Measurements from ENCODE around the gene MIB2. TPM values are rescaled to one million over a fixed set of nuclear protein-coding genes. Genes with fewer than 3 reads are reported as not detected.

Gene MIB2
- polyA plus RNA-seq, 1 donor from 2014 or later = 106 TPM

DNA sequence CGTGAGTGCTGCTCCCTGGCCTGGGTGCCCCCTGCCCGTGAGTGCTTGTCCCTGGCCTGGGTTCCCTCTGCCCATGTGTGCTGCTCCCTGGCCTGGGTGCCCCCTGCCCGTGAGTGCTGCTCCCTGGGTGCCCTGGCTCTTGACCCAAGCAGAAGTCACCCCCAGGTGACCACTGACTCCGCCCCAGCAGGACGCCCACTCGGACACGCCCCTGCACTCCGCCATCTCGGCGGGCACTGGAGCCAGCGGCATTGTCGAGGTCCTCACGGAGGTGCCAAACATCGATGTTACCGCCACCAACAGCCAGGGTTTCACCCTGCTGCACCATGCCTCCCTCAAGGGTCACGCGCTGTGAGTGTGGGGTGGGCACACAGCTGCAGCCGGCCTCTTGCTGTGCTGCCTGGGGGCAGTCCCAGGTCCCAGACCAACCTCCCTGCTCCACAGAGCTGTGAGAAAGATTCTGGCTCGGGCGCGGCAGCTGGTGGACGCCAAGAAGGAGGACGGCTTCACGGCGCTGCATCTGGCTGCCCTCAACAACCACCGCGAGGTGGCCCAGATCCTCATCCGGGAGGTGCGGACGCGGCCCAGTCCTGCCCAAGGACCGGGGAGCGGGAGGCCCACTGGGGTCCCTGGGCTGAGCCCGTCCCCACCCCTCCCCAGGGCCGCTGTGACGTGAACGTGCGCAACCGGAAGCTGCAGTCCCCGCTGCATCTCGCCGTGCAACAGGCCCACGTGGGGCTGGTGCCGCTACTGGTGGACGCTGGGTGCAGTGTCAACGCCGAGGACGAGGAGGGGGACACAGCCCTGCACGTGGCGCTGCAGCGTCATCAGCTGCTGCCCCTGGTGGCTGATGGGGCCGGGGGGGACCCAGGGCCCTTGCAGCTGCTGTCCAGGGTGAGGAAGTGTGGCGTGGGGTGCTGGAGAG, 12.8 kb downstream of the MIB2 start:
- H2AFZ ChIP-seq (ENCODE audit: low read depth, low read length) = no peak overlapping the region
- no peak overlapping the region for H3K27ac ChIP-seq (ENCODE audit: low read length)
- no peak overlapping the region for H3K4me3 ChIP-seq (ENCODE audit: low read length)
- H3K36me3 ChIP-seq (ENCODE audit: insufficient read depth, low read length) = peaks cover 3% of the 10 kb centered on the region
- H3K79me2 ChIP-seq (replicated peaks; ENCODE audit: insufficient read depth, low read length) = no peaks in the 10 kb centered on the region
- no peak overlapping the region for H3K9ac ChIP-seq (ENCODE audit: low read length)
- no peaks in the 10 kb centered on the region for H3K9me3 ChIP-seq (ENCODE audit: low read length)
- H3K4me2 ChIP-seq (ENCODE audit: low read length) = no peak overlapping the region
- H3K9me2 ChIP-seq (ENCODE audit: insufficient read depth, low read length) = no peaks in the 10 kb centered on the region
- H3K27me3 ChIP-seq (ENCODE audit: insufficient read depth, low read depth, low read length) = peaks cover 13% of the 10 kb centered on the region
- no peaks in the 10 kb centered on the region for H4K20me1 ChIP-seq (ENCODE audit: insufficient read depth)
- no peak for TF ChIP-seq SMC3 (conservative IDR thresholded peaks at IDR 0.05; ENCODE audit: poor library complexity)
- no peak for TF ChIP-seq MXI1 (conservative IDR thresholded peaks at IDR 0.05; ENCODE audit: poor library complexity, severe bottlenecking)
- H3F3A ChIP-seq (ENCODE audit: insufficient read depth, low read length, poor library complexity, severe bottlenecking) = no peaks in the 10 kb centered on the region

DNA sequence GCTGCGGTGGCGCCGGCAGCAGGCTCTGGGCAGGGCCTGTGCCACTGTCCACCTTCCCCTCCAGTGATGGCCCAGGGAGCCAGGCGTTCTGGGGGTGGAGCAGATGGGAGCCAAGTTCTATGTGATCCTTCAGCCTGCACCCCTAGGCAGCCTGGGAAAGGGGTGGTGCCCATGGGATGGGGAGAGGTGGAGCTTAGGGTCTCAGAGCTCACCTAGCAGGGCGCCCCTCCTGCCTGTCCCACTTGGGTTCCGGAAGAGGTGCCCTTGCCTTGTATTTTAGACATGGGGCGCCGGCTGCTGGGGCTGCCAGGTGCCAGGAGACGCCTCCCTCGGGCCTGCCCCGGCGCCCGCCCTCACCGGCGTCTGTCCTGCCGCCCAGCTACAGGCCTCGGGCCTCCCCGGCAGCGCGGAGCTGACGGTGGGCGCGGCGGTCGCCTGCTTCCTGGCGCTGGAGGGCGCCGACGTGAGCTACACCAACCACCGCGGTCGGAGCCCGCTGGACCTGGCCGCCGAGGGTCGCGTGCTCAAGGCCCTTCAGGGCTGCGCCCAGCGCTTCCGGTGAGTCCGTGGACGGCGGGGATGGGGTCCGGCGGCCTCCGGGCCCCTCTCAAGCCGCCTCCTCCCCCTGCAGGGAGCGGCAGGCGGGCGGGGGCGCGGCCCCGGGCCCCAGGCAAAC, 13.6 kb downstream of the MIB2 start:
- Histone ChIP-seq H4K20me1 (ENCODE audit: insufficient read depth) (no peaks in the 10 kb centered on the region), H3K4me2 (ENCODE audit: low read length) (no peak overlapping the region), H3K9me3 (ENCODE audit: low read length) (no peaks in the 10 kb centered on the region), H3K9ac (ENCODE audit: low read length) (no peak overlapping the region), H3K36me3 (ENCODE audit: insufficient read depth, low read length) (peaks cover 3% of the 10 kb centered on the region), H2AFZ (ENCODE audit: low read depth, low read length) (no peak overlapping the region), H3K79me2 (replicated peaks; ENCODE audit: insufficient read depth, low read length) (no peaks in the 10 kb centered on the region), H3K9me2 (ENCODE audit: insufficient read depth, low read length) (no peaks in the 10 kb centered on the region), H3K4me3 (ENCODE audit: low read length) (no peak overlapping the region), H3F3A (ENCODE audit: insufficient read depth, low read length, poor library complexity, severe bottlenecking) (no peaks in the 10 kb centered on the region), H3K27ac (ENCODE audit: low read length) (no peak overlapping the region), H3K27me3 (ENCODE audit: insufficient read depth, low read depth, low read length) (peaks cover 13% of the 10 kb centered on the region)
- TF ChIP-seq POLR2AphosphoS5 (IDR thresholded peaks at IDR 0.05) (no peak), REST (IDR thresholded peaks at IDR 0.05; ENCODE audit: borderline replicate concordance) (no peak), SMC3 (conservative IDR thresholded peaks at IDR 0.05; ENCODE audit: poor library complexity) (no peak), TAF1 (IDR thresholded peaks at IDR 0.05; ENCODE audit: low read depth) (no peak), CTCF (IDR thresholded peaks at IDR 0.05; ENCODE audit: poor library complexity, severe bottlenecking) (no peak), EZH2 (IDR thresholded peaks at IDR 0.05; ENCODE audit: borderline replicate concordance, insufficient read depth, low read length, poor library complexity, severe bottlenecking) (no peak), EP300 (conservative IDR thresholded peaks at IDR 0.05; ENCODE audit: poor library complexity, severe bottlenecking) (no peak), RAD21 (conservative IDR thresholded peaks at IDR 0.05) (no peak), MXI1 (conservative IDR thresholded peaks at IDR 0.05; ENCODE audit: poor library complexity, severe bottlenecking) (no peak)
